HepG2 (cell line): ENCODE results near the gene CCDC192. TPM values are rescaled to one million over a fixed set of nuclear protein-coding genes. Genes with fewer than 3 reads are reported as not detected.

Experiments
- ATAC-seq: fragments of 200-7000 bp; cut with Tn5 transposase; 3 replicates; pipeline ENCODE4 v1.9.1; 2020; ENCODE audit warnings: mild to moderate bottlenecking, moderate library complexity
- BruUV-seq: library from RNA; stranded (reverse); fragments of 400-500 nt; replicated peaks from 2 replicates; lab custom pipeline; 2021; lab: Mats Ljungman, UMichigan
- CTCF ChIA-PET: fragments of 300-600 bp; formaldehyde crosslinking; extraction: SDS; loops from one replicate; lab custom pipeline; 2021; ENCODE audit warnings: low total read pairs, inconsistent platforms, low intra/inter-chr PET ratio; lab: Yijun Ruan, JAX
- POLR2A ChIA-PET: fragments of 350-600 bp; sonication (Branson Sonifier 250); formaldehyde crosslinking; loops from one replicate; lab custom pipeline; 2020; ENCODE audit warnings: antibody characterized with exemption, inconsistent platforms; lab: Yijun Ruan, JAX
- DNase-seq: peaks from one replicate; pipeline ENCODE4 v3.0.0-alpha.2; 2015; ENCODE audit warnings: low spot score
- FAIRE-seq: peaks from 3 replicates; lab custom pipeline; 2011; peaks lifted over from hg19 to GRCh38; lab: Jason Lieb, UNC
- H2AFZ ChIP-seq: one replicate; pipeline ENCODE4 v1.6.1; 2011; ENCODE audit warnings: low read length, inconsistent platforms
- H3K27ac ChIP-seq: fragments of 300-600 bp; 3 replicates; pipeline ENCODE4 v1.8.0; 2011; ENCODE audit warnings: mixed run types, mild to moderate bottlenecking, mixed read lengths, low read length, inconsistent platforms; ENCODE audit not compliant: insufficient read depth; ENCODE audit errors: extremely low read length
- H3K27me3 ChIP-seq, 2 experiments: fragments of 200-600 bp in 1 of 2; 2 replicates in 1 of 2; 3 replicates in 1 of 2; pipeline versions ENCODE4 v1.6.0 to v1.8.0; 2011; ENCODE audit warnings: low read length in 2 of 2, mild to moderate bottlenecking in 2 of 2, moderate library complexity in 2 of 2, inconsistent platforms in 1 of 2; ENCODE audit not compliant: insufficient read depth in 2 of 2, control insufficient read depth in 1 of 2
- H3K36me3 ChIP-seq, 2 experiments: fragments of 200-600 bp in 1 of 2; replicated peaks in 1 of 2; 2 replicates in 1 of 2; 3 replicates in 1 of 2; pipeline versions ENCODE4 v1.5.1 to v1.8.0; 2011; ENCODE audit warnings: low read length in 2 of 2, inconsistent platforms in 1 of 2; ENCODE audit not compliant: insufficient read depth in 2 of 2, control insufficient read depth in 1 of 2
- H3K4me1 ChIP-seq: 2 replicates; pipeline ENCODE4 v1.5.1; 2012; ENCODE audit warnings: low read length, inconsistent platforms; ENCODE audit not compliant: insufficient read depth
- H3K4me2 ChIP-seq: 2 replicates; pipeline ENCODE4 v1.6.0; 2011; ENCODE audit warnings: low read depth, low read length, inconsistent platforms
- H3K4me3 ChIP-seq, 3 experiments: fragments of 200-600 bp in 1 of 3; sonication (generic), shearing (Covaris generic) in 1 of 3; replicated peaks in 1 of 3; 2 replicates each; pipeline ENCODE4 v1.5.1; 2011 to 2016; ENCODE audit warnings: low read length in 3 of 3, inconsistent platforms in 2 of 3, low read depth in 2 of 3, mild to moderate bottlenecking in 2 of 3, control low read depth in 1 of 3, mixed read lengths in 1 of 3; ENCODE audit not compliant: insufficient read depth in 1 of 3
- H3K79me2 ChIP-seq: one replicate; pipeline ENCODE4 v1.6.1; 2011; ENCODE audit warnings: low read length, inconsistent platforms; ENCODE audit not compliant: insufficient read depth
- H3K9ac ChIP-seq: 2 replicates; pipeline ENCODE4 v1.6.0; 2011; ENCODE audit warnings: mild to moderate bottlenecking, low read depth, low read length, inconsistent platforms; ENCODE audit not compliant: insufficient read depth
- H3K9me3 ChIP-seq: 2 replicates; pipeline ENCODE4 v1.5.1; 2012; ENCODE audit warnings: mild to moderate bottlenecking, low read length
- H4K20me1 ChIP-seq: 2 replicates; pipeline ENCODE4 v1.6.0; 2011; ENCODE audit warnings: inconsistent platforms, mild to moderate bottlenecking, low read length, moderate library complexity; ENCODE audit not compliant: insufficient read depth
- FOXA1 ChIP-seq, 2 experiments: fragments of 450-650 bp in 1 of 2; sonication (generic) in 1 of 2; formaldehyde crosslinking in 1 of 2; IDR thresholded peaks; 2 replicates each; pipeline versions ENCODE4 v1.4.0 to v1.6.1; 2016 to 2020; ENCODE audit warnings: missing genetic modification reagents in 1 of 2
- IRF1 ChIP-seq: sonication (generic); formaldehyde crosslinking; IDR thresholded peaks from 2 replicates; pipeline ENCODE4 v1.4.0; 2020; ENCODE audit warnings: low read depth, mild to moderate bottlenecking, missing genetic modification reagents
- PAWR ChIP-seq: sonication (generic); formaldehyde crosslinking; IDR thresholded peaks from 2 replicates; pipeline ENCODE4 v1.4.0; 2020; ENCODE audit warnings: missing genetic modification reagents, mild to moderate bottlenecking, borderline replicate concordance
- RORA ChIP-seq: sonication (generic); formaldehyde crosslinking; IDR thresholded peaks from 2 replicates; pipeline ENCODE4 v1.5.0; 2020; ENCODE audit warnings: mild to moderate bottlenecking, missing genetic modification reagents, moderate library complexity
- TARDBP ChIP-seq: sonication (generic); formaldehyde crosslinking; IDR thresholded peaks from 2 replicates; pipeline ENCODE4 v1.8.0; 2022; ENCODE audit warnings: mild to moderate bottlenecking, missing genetic modification reagents
- ZNF333 ChIP-seq: sonication (generic); formaldehyde crosslinking; IDR thresholded peaks from 2 replicates; pipeline ENCODE4 v1.4.0; 2020; ENCODE audit warnings: mild to moderate bottlenecking, missing genetic modification reagents, borderline replicate concordance
- ZNF414 ChIP-seq: sonication (generic); formaldehyde crosslinking; IDR thresholded peaks from 2 replicates; pipeline ENCODE4 v1.5.0; 2020; ENCODE audit warnings: missing genetic modification reagents
- ZNF550 ChIP-seq: sonication (generic); formaldehyde crosslinking; IDR thresholded peaks from 2 replicates; pipeline ENCODE4 v1.4.0; 2020; ENCODE audit warnings: mild to moderate bottlenecking, missing genetic modification reagents, borderline replicate concordance
- ZNF619 ChIP-seq: sonication (generic); formaldehyde crosslinking; IDR thresholded peaks from 2 replicates; pipeline ENCODE4 v1.4.0; 2020; ENCODE audit warnings: mild to moderate bottlenecking, missing genetic modification reagents
- ZNF687 ChIP-seq: sonication (generic); formaldehyde crosslinking; IDR thresholded peaks from 2 replicates; pipeline ENCODE4 v1.5.1; 2020; ENCODE audit warnings: mild to moderate bottlenecking, missing genetic modification reagents, moderate library complexity
- ZNF746 ChIP-seq: sonication (generic); formaldehyde crosslinking; IDR thresholded peaks from 2 replicates; pipeline ENCODE4 v1.8.0; 2022; ENCODE audit warnings: mild to moderate bottlenecking, missing genetic modification reagents
- ZNF816 ChIP-seq: sonication (generic); formaldehyde crosslinking; IDR thresholded peaks from 2 replicates; pipeline ENCODE4 v1.8.0; 2022; ENCODE audit warnings: missing genetic modification reagents, mild to moderate bottlenecking, borderline replicate concordance
- WGBS: methylation state at CpG from one replicate; pipeline ENCODE4 v1.1.6; 2017; ENCODE audit warnings: low lambda C conversion rate; 5-methylcytosine and 5-hydroxymethylcytosine counted together
- in situ Hi-C: cut with HindIII; loops from 2 replicates; pipeline ENCODE4 v1.10.0; 2017; ENCODE audit warnings: low pct_unique_long_range_greater_than_20kb; ENCODE audit not compliant: extremely low pct_ligation_motif_present
- intact Hi-C: fragments of 100-400 bp; cut with micrococcal nuclease; formaldehyde crosslinking; loops from one replicate; pipeline ENCODE4 v1.10.0; 2022; ENCODE audit not compliant: unreplicated experiment
- polyA plus RNA-seq, 8 experiments: library from polyadenylated mRNA; depleted of rRNA in 3 of 8; stranded (reverse) in 7 of 8; unstranded in 1 of 8; fragments of >200 nt; fragmentation: Illumina TruSeq in 4 of 8; extraction: Trizol in 4 of 8; gene quantifications; 2 replicates each; pipeline versions ENCODE4 v1.2.1 to v1.2.3, GENCODE V29; 2011 to 2016; ENCODE audit warnings: low read depth in 4 of 8, missing spikeins in 1 of 8, mixed read lengths in 1 of 8; ENCODE audit not compliant: insufficient read depth in 1 of 8
- total RNA-seq, 5 experiments: library from RNA; depleted of rRNA; stranded (reverse); fragments of >200 nt; fragmentation: Illumina TruSeq; extraction: Trizol; gene quantifications; 2 replicates each; pipeline ENCODE4 v1.2.3, GENCODE V29; 2016; ENCODE audit warnings: low read depth in 1 of 5
- TF ChIP-seq, protein P1 (sequence below): sonication (generic); formaldehyde crosslinking; IDR thresholded peaks from 2 replicates; pipeline ENCODE4 v1.5.1; 2020; ENCODE audit warnings: missing genetic modification reagents, mild to moderate bottlenecking, borderline replicate concordance
- TF ChIP-seq, protein P2 (sequence below), 2 experiments: sonication (generic) in 1 of 2; formaldehyde crosslinking in 1 of 2; IDR thresholded peaks; 2 replicates each; pipeline versions ENCODE4 v1.5.1 to v1.6.1; 2011 to 2020; ENCODE audit warnings: borderline replicate concordance in 1 of 2, low read depth in 1 of 2, low read length in 1 of 2, mild to moderate bottlenecking in 1 of 2, missing genetic modification reagents in 1 of 2, moderate library complexity in 1 of 2

Gene CCDC192
- total and polyA plus RNA-seq, 2 of the 13 experiments (the other 11 are each of a cell fraction or from before 2014, with no cell fraction given), result not detected

DNA sequence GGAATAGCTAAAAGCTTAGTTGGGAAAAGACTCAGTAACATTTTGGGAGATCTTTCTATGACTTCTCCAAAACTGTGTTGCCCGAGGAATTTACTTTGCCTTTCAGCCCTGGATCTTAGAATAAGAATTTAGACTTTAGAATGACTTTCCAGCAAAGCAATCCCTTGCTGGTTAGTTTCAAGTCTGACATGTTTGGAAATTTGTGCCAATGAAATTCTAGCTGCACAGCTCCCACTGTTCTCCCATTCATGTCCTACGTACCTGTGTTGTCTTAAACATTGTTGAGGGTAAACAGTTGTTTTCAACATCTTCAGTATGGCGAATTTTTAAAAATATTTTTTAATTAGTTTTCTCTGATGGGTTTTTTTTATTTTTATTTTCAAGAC is 111.4 kb downstream of the CCDC192 start:
- Histone ChIP-seq H3K27ac (no peak overlapping the region), H3K4me1 (no peaks in the 10 kb centered on the region), H3K4me2 (no peak overlapping the region), H3K36me3 (no peaks in the 10 kb centered on the region), H2AFZ (no peak overlapping the region), H4K20me1 (no peaks in the 10 kb centered on the region), H3K79me2 (no peaks in the 10 kb centered on the region), H3K4me3 (no peak overlapping the region), H3K9me3 (no peaks in the 10 kb centered on the region), H3K27me3 (no peaks in the 10 kb centered on the region; a peak in 1 of 5 replicates), H3K9ac (no peak overlapping the region)
- no peak for FAIRE-seq
- TF ChIP-seq ZNF687 (CRISPR knock-in tag) (no peak), IRF1 (CRISPR knock-in tag) (no peak), ZNF816 (CRISPR knock-in tag) (no peak), ZNF619 (CRISPR knock-in tag) (no peak), ZNF414 (no peak), RORA (CRISPR knock-in tag) (no peak), TARDBP (CRISPR knock-in tag) (no peak), ZNF333 (CRISPR knock-in tag) (no peak), ZNF550 (no peak), PAWR (CRISPR knock-in tag) (no peak), ZNF746 (CRISPR knock-in tag) (no peak), FOXA1 (IDR thresholded peaks at IDR 0.05) (no peak), FOXA1 (CRISPR knock-in tag; IDR thresholded peaks at IDR 0.05) (no peak)
- TF ChIP-seq, protein P1, sequence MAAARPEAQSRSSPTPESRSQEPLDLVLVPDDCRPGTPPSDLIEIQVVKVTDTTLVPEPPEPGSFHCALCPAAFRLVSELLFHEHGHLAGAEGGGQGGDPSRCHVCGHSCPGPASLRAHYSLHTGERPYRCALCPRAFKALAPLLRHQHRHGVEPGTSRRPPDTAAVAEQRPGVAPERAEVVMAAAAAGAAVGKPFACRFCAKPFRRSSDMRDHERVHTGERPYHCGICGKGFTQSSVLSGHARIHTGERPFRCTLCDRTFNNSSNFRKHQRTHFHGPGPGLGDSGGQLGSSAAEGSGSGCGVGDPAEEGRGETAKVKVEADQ (CRISPR knock-in tag), result no peak
- TF ChIP-seq, protein P2, sequence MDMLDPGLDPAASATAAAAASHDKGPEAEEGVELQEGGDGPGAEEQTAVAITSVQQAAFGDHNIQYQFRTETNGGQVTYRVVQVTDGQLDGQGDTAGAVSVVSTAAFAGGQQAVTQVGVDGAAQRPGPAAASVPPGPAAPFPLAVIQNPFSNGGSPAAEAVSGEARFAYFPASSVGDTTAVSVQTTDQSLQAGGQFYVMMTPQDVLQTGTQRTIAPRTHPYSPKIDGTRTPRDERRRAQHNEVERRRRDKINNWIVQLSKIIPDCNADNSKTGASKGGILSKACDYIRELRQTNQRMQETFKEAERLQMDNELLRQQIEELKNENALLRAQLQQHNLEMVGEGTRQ (IDR thresholded peaks at IDR 0.05; ENCODE audit: low read depth, low read length), result no peak
- TF ChIP-seq, protein P2 (CRISPR knock-in tag; IDR thresholded peaks at IDR 0.05; ENCODE audit: borderline replicate concordance), result no peak
- in situ Hi-C loops, result no loop called here
- intact Hi-C loops, result no loop called here
- ChIA-PET CTCF (no interaction called here), POLR2A (no interaction called here)
- DNase-seq, result no peak
- 1% methylated on average over 3 of the region's 3 CpGs for WGBS
- ATAC-seq, result no peak
- no TSS peak for BruUV-seq
